Colonic mucosa (tissue), 4 donors: ENCODE data around the gene PGM5. TPM values are rescaled to one million over a fixed set of nuclear protein-coding genes. Genes with fewer than 3 reads are reported as not detected.

ENCODE experiments used
- DNase-seq: peaks from one replicate; pipeline ENCODE4 v3.0.0-alpha.2; 2020
- H3K27ac ChIP-seq: fragments of 200-600 bp; one replicate; pipeline ENCODE4 v1.8.0; 2021
- H3K27me3 ChIP-seq: fragments of 200-600 bp; one replicate; pipeline ENCODE4 v1.8.0; 2021
- H3K36me3 ChIP-seq: fragments of 200-600 bp; one replicate; pipeline ENCODE4 v1.8.0; 2021
- H3K4me1 ChIP-seq: fragments of 200-600 bp; one replicate; pipeline ENCODE4 v1.8.0; 2021; ENCODE audit warnings: mild to moderate bottlenecking
- H3K4me3 ChIP-seq: fragments of 200-600 bp; one replicate; pipeline ENCODE4 v1.8.0; 2021
- H3K9ac ChIP-seq, 2 donors: one replicate each; pipeline ENCODE4 v1.7.0; 2013; ENCODE audit warnings: control low read depth in 2 of 2, low read depth in 2 of 2, low read length in 2 of 2
- H3K9me3 ChIP-seq: fragments of 200-600 bp; one replicate; pipeline ENCODE4 v1.8.0; 2021
- intact Hi-C: fragments of 100-400 bp; cut with DNase I; formaldehyde crosslinking; loops from one replicate; pipeline ENCODE4 v1.14.1; 2022
- total RNA-seq, 2 donors: library from RNA; stranded (reverse); fragmentation: NEBNext Ultra II Directional in 1 of 2; extraction: Animal tissue kit (Norgen Biotek cat#: 25700) in 1 of 2; gene quantifications; one replicate each; pipeline ENCODE4 v1.2.1, GENCODE V29; 2021
- TF ChIP-seq, protein P1 (sequence below): fragments of 200-600 bp; IDR thresholded peaks from one replicate; pipeline ENCODE4 v1.8.0; 2022; ENCODE audit warnings: antibody characterized with exemption, mild to moderate bottlenecking
- donor health status: healthy.
- donor health status: DM: no; HTN: no; CAD: no.
- donor health status: DM: no; HTN: no; CAD: no.

PGM5 gene
- total RNA-seq, 2 donors from 2014 or later: 7.7 to 48.6 TPM

GRCh38 chr9:68509689-68510088 lies 153.3 kb downstream of the PGM5 start:
- DNase-seq: no peak
- H3K9ac ChIP-seq: no peak overlapping the region
- no peaks in the 10 kb centered on the region for H3K36me3 ChIP-seq
- TF ChIP-seq, protein P1, sequence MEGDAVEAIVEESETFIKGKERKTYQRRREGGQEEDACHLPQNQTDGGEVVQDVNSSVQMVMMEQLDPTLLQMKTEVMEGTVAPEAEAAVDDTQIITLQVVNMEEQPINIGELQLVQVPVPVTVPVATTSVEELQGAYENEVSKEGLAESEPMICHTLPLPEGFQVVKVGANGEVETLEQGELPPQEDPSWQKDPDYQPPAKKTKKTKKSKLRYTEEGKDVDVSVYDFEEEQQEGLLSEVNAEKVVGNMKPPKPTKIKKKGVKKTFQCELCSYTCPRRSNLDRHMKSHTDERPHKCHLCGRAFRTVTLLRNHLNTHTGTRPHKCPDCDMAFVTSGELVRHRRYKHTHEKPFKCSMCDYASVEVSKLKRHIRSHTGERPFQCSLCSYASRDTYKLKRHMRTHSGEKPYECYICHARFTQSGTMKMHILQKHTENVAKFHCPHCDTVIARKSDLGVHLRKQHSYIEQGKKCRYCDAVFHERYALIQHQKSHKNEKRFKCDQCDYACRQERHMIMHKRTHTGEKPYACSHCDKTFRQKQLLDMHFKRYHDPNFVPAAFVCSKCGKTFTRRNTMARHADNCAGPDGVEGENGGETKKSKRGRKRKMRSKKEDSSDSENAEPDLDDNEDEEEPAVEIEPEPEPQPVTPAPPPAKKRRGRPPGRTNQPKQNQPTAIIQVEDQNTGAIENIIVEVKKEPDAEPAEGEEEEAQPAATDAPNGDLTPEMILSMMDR: no peak
- H3K27ac ChIP-seq: no peak overlapping the region
- intact Hi-C loops: loop anchor here (5.0 to 10.0 kb wide), 2 partner anchors 58 to 155 kb away; partner anchors contain the start of gene PGM5
- H3K27me3 ChIP-seq: no peaks in the 10 kb centered on the region
- no peak overlapping the region for H3K4me3 ChIP-seq
- H3K4me1 ChIP-seq: no peaks in the 10 kb centered on the region
- no peaks in the 10 kb centered on the region for H3K9me3 ChIP-seq

- Histone ChIP-seq H3K27me3 (no peaks in the 10 kb centered on the region), H3K9me3 (no peaks in the 10 kb centered on the region), H3K36me3 (no peaks in the 10 kb centered on the region), H3K9ac (no peak overlapping the region), H3K27ac (no peak overlapping the region), H3K4me3 (no peak overlapping the region), H3K4me1 (no peaks in the 10 kb centered on the region)
- TF ChIP-seq, protein P1: no peak
- DNase-seq: no peak
- intact Hi-C loops: loop anchor here (5.0 kb wide), 1 partner anchor 54 kb away; no protein-coding TSS in a partner anchor
These were observed 157.0 kb downstream of the PGM5 start for GRCh38 chr9:68513385-68513784.

DNA sequence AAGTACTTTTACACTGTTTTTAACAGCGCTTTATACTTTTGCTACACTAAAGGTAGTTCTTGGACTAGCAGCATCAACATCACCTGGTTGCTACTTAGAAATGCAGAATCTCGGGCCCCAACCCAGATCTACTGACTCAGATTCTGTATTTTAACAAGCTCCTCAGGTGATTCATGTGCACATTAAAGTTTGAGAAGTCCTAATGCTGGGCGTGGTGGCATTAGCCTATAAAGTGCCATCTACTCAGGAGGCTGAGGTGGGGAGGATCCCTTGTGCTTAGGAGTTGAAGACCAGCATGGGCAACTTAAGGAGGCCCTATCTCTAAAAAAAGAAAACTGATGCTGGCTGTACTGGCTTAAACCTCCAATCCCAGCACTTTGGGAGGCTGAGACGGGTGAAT lies 157.6 kb downstream of the PGM5 start:
- H3K4me3 ChIP-seq: no peak overlapping the region
- no peak overlapping the region for H3K9ac ChIP-seq
- H3K9me3 ChIP-seq: no peaks in the 10 kb centered on the region
- no peaks in the 10 kb centered on the region for H3K4me1 ChIP-seq
- DNase-seq: no peak
- H3K27me3 ChIP-seq: no peaks in the 10 kb centered on the region
- H3K27ac ChIP-seq: no peak overlapping the region
- intact Hi-C loops: loop anchor here (5.0 kb wide), 1 partner anchor 53 kb away; no protein-coding TSS in a partner anchor
- H3K36me3 ChIP-seq: no peaks in the 10 kb centered on the region
- TF ChIP-seq, protein P1: no peak

DNA sequence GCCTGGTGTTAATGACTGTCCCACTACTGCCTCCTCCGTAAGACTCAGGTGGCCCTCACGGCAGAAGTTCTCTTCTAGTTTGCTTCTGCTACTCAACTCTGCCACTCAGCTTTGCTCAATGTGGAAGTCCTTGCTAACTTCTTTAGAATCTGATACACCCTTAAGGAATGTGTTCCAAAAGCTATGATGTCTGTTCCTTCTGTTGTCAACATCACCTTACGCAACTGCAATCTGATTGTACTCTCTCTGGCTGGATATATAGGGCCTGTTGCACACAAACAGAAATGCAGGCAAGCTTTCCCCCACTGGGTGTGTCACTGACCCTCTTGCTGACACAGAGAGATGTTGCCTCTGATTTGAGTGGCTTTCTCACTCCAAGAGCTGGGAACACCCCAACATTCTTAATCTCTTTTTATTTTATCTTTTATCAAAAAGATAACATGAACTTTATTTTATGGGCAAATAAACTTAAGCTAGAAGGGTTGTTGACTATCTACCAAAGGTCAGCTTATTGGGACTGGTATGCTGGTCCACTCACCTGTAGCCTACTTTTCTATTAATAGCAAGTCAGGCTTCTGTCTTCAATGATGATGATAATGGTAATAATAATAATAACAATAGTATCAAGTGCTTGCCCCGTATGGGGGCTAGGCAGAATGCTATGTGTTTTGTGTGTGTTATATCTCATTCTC lies 159.1 kb downstream of the PGM5 start:
- H3K4me1 ChIP-seq: no peaks in the 10 kb centered on the region
- no peak overlapping the region for H3K4me3 ChIP-seq
- no peak for DNase-seq
- TF ChIP-seq, protein P1: no peak
- H3K9me3 ChIP-seq: no peaks in the 10 kb centered on the region
- H3K36me3 ChIP-seq: no peaks in the 10 kb centered on the region
- intact Hi-C loops: no loop called here
- H3K9ac ChIP-seq: no peak overlapping the region
- no peak overlapping the region for H3K27ac ChIP-seq
- no peaks in the 10 kb centered on the region for H3K27me3 ChIP-seq

DNA sequence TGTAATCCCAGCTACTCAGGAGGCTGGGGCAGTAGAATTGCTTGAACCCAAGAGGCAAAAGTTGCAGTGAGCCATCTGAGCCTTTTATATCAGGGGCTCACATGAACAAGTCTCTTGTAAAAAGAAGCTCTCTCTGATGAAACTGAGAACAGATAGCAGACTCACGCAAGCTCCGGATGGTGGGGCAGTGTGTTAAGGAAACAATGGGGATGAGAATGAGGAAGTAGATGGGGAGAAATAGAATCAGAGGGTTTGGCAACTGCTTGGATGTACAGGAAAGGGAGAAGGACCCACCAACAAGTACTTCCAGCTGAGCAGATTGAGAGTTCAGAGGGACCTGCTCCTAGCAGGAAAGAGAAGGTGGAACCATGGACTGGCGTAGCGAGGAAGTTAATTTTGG lies 165.7 kb downstream of the PGM5 start:
- Histone ChIP-seq H3K9me3 (no peaks in the 10 kb centered on the region), H3K4me3 (no peak overlapping the region), H3K4me1 (no peaks in the 10 kb centered on the region), H3K27me3 (no peaks in the 10 kb centered on the region), H3K36me3 (no peaks in the 10 kb centered on the region), H3K9ac (no peak overlapping the region), H3K27ac (no peak overlapping the region)
- TF ChIP-seq, protein P1: no peak
- intact Hi-C loops: no loop called here
- no peak for DNase-seq
